HG03103 (cell line): Measurements from ENCODE around the gene ITIH1.

Source experiments
- ATAC-seq: cut with Tn5 transposase; IDR thresholded peaks from one replicate; pipeline ENCODE4 v1.9.1; 2021; ENCODE audit warnings: low read depth; ENCODE audit not compliant: unreplicated experiment

The ITIH1 gene

DNA sequence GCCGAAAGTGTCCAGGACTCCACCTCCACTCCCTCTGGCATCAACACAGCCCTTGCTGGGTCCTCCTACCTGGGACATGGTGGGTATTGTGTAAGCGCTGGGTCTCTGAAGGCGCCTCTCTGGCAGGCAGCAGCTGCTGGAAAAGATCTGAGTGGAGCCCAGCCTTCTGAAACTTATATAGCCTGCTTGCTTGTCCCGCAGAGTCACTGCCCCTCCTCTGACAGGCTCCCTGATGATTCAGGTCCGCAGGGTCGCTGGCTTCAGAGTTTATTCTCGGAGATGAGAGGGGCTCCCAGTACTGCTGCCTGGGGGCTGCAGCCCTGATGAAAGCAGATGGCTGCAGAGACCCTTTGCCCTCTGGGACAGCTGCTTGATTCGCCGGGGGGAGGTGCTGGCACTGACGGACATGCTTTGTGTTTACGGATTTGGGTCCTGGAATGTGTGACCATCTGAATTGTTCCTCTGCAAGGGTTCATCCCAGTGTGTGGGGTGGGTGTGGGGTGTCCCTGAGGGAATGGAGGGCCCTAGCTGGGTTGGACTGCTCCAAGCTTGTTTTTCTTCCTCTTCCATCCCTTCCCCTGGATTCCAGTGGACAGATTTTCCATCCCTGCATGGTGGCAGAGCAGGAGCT is 57.6 kb downstream of the ITIH1 start, which contains the start of gene MUSTN1:
Gene MUSTN1 (minus strand): TSS at position 149 of the 631 bp plus-strand sequence. CDS start 71 bp downstream, at position 78.
- ATAC-seq = no peak

- no peak for ATAC-seq
Observed at GRCh38 chr3:52835766-52836470, 58.5 kb downstream of the ITIH1 start.

DNA sequence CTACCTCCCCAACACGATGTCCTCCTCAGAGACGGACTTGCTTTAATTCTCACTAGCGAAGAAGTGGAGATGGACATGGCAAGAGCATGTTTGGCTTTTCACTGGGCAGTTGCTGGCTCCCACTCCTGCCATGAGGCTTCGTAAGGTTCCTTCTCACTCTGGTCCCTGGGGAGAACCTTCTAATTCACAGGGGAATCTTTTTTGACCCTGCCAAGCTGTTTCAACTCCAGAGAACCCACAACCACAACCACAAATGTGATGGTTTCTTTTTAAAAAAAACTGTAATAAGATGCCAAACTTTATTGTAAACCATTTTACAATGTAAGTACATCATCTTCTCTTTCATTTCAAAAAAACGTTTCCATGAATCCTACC is 59.1 kb downstream of the ITIH1 start:
- ATAC-seq = no peak

- ATAC-seq = no peak
Observed at GRCh38 chr3:52836986-52837385, 59.6 kb downstream of the ITIH1 start.

DNA sequence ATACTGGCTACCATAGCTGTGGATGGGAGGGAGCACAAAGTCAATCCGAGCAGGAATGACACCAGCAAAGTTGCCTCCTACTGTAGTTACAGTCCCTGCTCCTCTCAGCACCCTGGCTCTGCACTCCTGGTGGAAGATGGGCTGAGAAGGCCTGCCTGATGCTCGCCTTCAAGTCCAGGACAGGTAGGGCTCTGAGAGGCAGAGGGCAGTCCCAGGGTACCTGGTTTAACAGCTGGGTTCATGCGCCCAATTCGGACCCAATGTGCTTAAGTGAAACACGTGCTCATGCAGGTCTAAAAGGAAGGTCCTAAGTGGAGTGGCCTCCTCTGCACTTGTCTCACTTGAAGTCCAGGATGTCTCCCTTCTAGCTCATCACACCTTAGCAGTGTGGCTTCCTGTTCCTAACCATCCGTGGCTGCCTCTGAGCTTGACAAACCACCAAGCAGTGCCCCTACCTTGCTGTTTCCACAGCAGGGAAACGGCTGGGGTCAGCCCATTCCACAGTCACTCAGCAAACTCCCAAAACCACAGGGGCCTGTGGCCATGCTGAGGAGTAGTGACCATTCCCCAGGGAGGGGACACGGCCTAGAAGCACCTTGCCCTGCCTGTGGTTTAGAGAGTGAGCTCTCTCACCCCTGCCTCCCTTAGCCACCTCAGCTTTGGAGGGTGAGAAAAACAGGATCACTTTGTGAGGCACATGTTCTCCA is 61.3 kb downstream of the ITIH1 start:
- no peak for ATAC-seq

GRCh38 chr3:52839268-52839575 is 61.8 kb downstream of the ITIH1 start:
- ATAC-seq = no peak

DNA sequence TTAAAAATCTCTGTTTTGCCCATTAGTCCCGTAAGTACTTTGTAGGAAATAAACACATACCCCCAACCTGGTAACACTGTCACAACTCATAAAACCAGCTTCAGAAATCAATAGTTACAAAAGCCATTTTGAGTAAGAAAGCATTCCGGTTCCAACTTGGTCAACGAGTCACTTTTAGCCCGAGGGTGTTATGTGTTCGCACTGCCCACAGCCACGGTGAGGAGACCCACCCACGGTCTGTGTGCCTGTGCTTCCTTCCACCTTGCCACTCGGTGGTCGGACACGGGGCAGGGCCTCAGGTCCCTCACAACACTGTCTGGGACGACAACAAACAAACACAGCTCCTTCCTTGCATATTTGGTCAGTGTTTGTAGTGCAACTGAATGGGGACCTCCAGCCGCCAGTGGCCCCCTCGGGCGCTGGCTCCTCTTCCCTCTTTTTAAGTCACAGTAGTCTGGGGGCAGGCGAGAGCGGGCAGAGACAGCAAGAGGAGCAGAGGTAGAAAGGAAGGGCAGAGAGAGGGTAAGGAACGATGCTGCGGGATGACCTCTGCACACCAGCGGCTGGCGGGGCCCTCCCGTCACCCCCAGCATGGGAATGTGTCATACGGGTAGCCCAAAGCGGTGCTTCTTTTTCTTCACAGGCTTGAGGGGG is 62.6 kb downstream of the ITIH1 start:
- no peak for ATAC-seq

GRCh38 chr3:52841211-52841980 is 64.0 kb downstream of the ITIH1 start:
- ATAC-seq = no peak
